ENCODE measurements around the gene TRMT112.

DNA sequence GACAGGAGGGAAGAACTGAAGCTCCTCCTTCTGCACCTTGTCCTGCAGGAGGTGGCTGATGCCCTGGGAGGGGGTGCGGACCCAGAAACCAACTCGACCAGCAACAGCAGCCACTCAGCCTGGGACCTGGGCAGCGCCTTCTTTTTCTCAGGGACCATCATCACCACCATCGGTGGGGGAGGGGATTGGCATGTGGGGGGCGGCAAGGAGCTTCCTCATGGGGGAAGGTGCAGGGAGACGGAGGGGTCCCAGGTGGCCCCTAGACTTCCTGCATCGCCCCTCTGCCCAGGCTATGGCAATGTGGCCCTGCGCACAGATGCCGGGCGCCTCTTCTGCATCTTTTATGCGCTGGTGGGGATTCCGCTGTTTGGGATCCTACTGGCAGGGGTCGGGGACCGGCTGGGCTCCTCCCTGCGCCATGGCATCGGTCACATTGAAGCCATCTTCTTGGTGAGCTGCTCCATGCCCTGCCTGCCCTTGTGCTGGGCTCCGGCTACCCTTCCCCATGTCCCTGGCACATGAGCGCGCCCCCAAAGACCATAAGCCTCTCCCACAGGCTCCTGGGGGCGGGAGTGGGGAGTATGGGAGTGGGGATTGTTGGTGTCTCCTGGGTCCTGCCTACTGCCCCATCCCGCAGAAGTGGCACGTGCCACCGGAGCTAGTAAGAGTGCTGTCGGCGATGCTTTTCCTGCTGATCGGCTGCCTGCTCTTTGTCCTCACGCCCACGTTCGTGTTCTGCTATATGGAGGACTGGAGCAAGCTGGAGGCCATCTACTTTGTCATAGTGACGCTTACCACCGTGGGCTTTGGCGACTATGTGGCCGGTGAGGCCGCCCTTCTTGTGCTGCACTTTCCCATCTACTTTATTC, 20.3 kb downstream of the TRMT112 start:
- TF ChIP-seq CTCF (IDR thresholded peaks at IDR 0.05; ENCODE audit: low read length) (no peak), EZH2 (optimal IDR thresholded peaks at IDR 0.05; ENCODE audit: low read depth, low read length) (no peak), EZH2phosphoT487 (IDR thresholded peaks at IDR 0.05; ENCODE audit: low read length) (no peak)
